HEK293T (cell line): ENCODE results near the gene CTNNA1.
"Not testable (repeated sequence)": the region's sequence is repeated elsewhere in the genome, so short reads cannot be mapped to it uniquely, and the experiment has no call there.

Experiments
- CTCF ChIA-PET: fragments of 350-600 bp; formaldehyde crosslinking; extraction: SDS; loops from one replicate; lab custom pipeline; 2021; ENCODE audit warnings: antibody characterized with exemption, inconsistent platforms; lab: Yijun Ruan, JAX
- POLR2A ChIA-PET: fragments of 350-600 bp; formaldehyde crosslinking; extraction: SDS; loops from one replicate; lab custom pipeline; 2020; ENCODE audit warnings: antibody characterized with exemption, inconsistent platforms; lab: Yijun Ruan, JAX
- DNase-seq: peaks from one replicate; pipeline ENCODE4 v3.0.0; 2012; ENCODE audit warnings: mixed read lengths; ENCODE audit errors: extremely low spot score
- ARNT ChIP-seq: fragments of 450-650 bp; IDR thresholded peaks from 2 replicates; pipeline ENCODE4 v1.6.1; 2017; ENCODE audit warnings: mild to moderate bottlenecking
- BHLHE40 ChIP-seq: fragments of 450-650 bp; IDR thresholded peaks from 2 replicates; pipeline ENCODE4 v1.6.1; 2016; ENCODE audit warnings: mild to moderate bottlenecking, moderate library complexity, borderline replicate concordance
- CTBP1 ChIP-seq: fragments of 450-650 bp; IDR thresholded peaks from 2 replicates; pipeline ENCODE4 v1.6.1; 2016; ENCODE audit warnings: borderline replicate concordance
- ELF4 ChIP-seq: fragments of 450-650 bp; IDR thresholded peaks from 2 replicates; pipeline ENCODE4 v1.6.1; 2017; ENCODE audit warnings: antibody characterized with exemption
- FOXA1 ChIP-seq: fragments of 450-650 bp; IDR thresholded peaks from 2 replicates; pipeline ENCODE4 v1.6.1; 2016; ENCODE audit warnings: mild to moderate bottlenecking
- FOXK2 ChIP-seq: fragments of 450-650 bp; IDR thresholded peaks from 2 replicates; pipeline ENCODE4 v1.6.1; 2016; ENCODE audit warnings: mild to moderate bottlenecking
- FOXM1 ChIP-seq: fragments of 450-650 bp; IDR thresholded peaks from 2 replicates; pipeline ENCODE4 v1.6.1; 2017; ENCODE audit warnings: mild to moderate bottlenecking, borderline replicate concordance
- HDGF ChIP-seq: fragments of 450-650 bp; IDR thresholded peaks from 2 replicates; pipeline ENCODE4 v1.6.1; 2017; ENCODE audit warnings: antibody characterized with exemption, borderline replicate concordance
- L3MBTL2 ChIP-seq: fragments of 450-650 bp; conservative IDR thresholded peaks from 2 replicates; pipeline ENCODE4 v1.6.1; 2016; ENCODE audit warnings: mild to moderate bottlenecking
- LEF1 ChIP-seq: fragments of 450-650 bp; IDR thresholded peaks from 2 replicates; pipeline ENCODE4 v1.6.1; 2017; ENCODE audit warnings: mild to moderate bottlenecking, borderline replicate concordance
- NFRKB ChIP-seq: fragments of 450-650 bp; IDR thresholded peaks from 2 replicates; pipeline ENCODE4 v1.6.1; 2016; ENCODE audit warnings: mild to moderate bottlenecking, moderate library complexity
- SP1 ChIP-seq: fragments of 450-650 bp; IDR thresholded peaks from 2 replicates; pipeline ENCODE4 v1.6.1; 2017
- SUZ12 ChIP-seq: fragments of 450-650 bp; IDR thresholded peaks from 2 replicates; pipeline ENCODE4 v1.6.1; 2016; ENCODE audit warnings: mild to moderate bottlenecking
- TARDBP ChIP-seq: fragments of 450-650 bp; IDR thresholded peaks from 2 replicates; pipeline ENCODE4 v1.6.1; 2016
- ZNF384 ChIP-seq: fragments of 450-650 bp; IDR thresholded peaks from 2 replicates; pipeline ENCODE4 v1.6.1; 2016
- TF ChIP-seq, protein P1 (sequence below): fragments of 450-650 bp; IDR thresholded peaks from 2 replicates; pipeline ENCODE4 v1.6.1; 2016

CTNNA1 gene

DNA sequence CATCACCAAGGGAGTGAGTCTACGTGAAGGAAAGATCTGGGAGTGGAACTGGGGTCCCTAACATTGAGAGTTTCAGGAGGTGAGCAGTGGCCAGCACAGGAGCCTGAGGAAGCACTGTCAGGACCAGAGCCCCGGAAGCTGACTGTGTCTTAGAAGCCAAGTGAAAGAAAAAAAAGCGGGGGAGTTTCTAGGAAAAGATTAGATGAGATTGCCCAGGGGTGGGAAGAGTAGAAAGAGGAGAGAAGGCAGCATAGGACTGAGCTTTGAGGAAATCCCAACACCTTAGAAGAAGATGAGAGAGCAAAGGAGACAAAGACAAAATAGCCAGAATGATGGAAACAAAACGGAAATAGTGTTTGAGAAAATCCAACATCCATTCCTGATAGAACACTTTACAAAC, 158.9 kb downstream of the CTNNA1 start:
- POLR2A ChIA-PET = no interaction called here
- CTCF ChIA-PET = interaction anchor here (0.5 kb wide), 1 partner anchor 160 kb away, joined by 3 read pairs; no protein-coding TSS in a partner anchor
- no peak for DNase-seq
- no peak for TF ChIP-seq SUZ12

DNA sequence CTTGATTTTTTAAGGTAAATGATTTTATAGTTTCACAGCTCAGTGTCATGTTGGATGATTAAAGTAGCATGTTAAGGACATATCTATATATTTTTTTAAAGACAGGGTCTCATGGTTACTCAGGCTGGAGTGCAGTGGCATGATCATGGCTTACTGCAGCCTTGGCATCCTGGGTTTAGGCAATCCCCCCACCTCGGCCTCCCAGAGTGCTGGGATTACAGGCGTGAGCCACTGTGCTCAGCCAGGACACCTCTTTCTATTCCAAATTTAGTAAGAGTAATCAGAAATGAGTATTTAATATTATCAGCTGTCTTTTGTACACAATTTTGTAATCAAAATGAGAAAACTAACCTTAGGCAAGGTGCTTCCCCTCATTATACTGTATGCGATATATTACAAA, 160.5 kb downstream of the CTNNA1 start:
- TF ChIP-seq ZNF384 = no peak
- no peak for TF ChIP-seq FOXK2
- no peak for TF ChIP-seq L3MBTL2
- TF ChIP-seq NFRKB = no peak
- no peak for TF ChIP-seq SUZ12
- TF ChIP-seq TARDBP = no peak
- no peak for TF ChIP-seq CTBP1
- TF ChIP-seq SP1 = no peak
- TF ChIP-seq FOXM1 = no peak
- no peak for TF ChIP-seq ARNT
- TF ChIP-seq FOXA1 = no peak
- no peak for TF ChIP-seq HDGF
- TF ChIP-seq BHLHE40 = no peak
- no peak for TF ChIP-seq ELF4
- TF ChIP-seq LEF1 = no peak
- TF ChIP-seq, protein P1, sequence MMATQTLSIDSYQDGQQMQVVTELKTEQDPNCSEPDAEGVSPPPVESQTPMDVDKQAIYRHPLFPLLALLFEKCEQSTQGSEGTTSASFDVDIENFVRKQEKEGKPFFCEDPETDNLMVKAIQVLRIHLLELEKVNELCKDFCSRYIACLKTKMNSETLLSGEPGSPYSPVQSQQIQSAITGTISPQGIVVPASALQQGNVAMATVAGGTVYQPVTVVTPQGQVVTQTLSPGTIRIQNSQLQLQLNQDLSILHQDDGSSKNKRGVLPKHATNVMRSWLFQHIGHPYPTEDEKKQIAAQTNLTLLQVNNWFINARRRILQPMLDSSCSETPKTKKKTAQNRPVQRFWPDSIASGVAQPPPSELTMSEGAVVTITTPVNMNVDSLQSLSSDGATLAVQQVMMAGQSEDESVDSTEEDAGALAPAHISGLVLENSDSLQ = no peak
- ChIA-PET POLR2A (no interaction called here), CTCF (no interaction called here)
- DNase-seq = no peak

DNA sequence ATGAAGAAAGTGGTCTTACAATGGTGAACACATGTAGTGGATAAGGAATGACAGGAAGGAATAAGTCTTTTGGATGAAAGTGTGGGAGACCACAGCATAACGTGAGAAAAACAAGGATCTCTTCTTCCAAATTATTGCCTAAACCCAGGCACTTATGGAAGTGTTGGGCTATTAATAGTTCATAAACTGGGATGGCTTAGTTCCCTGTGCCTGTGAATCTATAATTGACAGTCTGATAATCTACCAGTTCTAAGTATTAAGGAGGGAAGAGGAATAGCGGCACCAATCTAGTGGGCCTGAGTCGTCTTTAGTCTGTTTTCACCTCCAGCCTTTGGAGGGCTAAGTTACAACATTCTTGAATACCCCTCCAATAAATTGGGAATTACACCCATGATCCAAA, 161.1 kb downstream of the CTNNA1 start:
- ChIA-PET CTCF (no interaction called here), POLR2A (no interaction called here)
- no peak for DNase-seq
- no peak for TF ChIP-seq ARNT

DNA sequence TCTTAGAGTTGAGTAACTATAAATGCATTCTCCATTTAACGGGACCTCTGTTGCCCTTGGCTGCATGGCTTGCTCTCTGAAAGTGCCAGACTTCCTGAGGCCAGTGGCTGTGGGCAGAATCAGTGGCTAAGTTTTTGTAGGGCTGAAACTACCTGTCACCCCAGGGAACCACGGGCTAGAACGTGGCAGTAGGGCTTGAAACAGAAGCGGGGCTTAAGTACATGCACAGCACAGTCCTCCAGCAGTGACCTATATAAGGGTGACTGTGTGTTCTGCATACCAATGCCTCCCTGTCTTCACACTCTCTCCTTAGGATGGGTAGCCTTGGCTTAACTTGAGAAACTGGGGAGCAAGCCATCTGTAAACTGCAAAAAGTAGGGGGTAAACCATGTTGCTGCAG, 165.5 kb downstream of the CTNNA1 start:
- TF ChIP-seq SP1 (no peak), ARNT (no peak), FOXA1 (no peak), HDGF (no peak), TARDBP (no peak), ZNF384 (no peak), FOXM1 (no peak), CTBP1 (no peak), LEF1 (no peak), BHLHE40 (no peak), SUZ12 (no peak), FOXK2 (no peak)
- TF ChIP-seq, protein P1 = no peak
- POLR2A ChIA-PET = no interaction called here
- CTCF ChIA-PET = no interaction called here
- DNase-seq = no peak

DNA sequence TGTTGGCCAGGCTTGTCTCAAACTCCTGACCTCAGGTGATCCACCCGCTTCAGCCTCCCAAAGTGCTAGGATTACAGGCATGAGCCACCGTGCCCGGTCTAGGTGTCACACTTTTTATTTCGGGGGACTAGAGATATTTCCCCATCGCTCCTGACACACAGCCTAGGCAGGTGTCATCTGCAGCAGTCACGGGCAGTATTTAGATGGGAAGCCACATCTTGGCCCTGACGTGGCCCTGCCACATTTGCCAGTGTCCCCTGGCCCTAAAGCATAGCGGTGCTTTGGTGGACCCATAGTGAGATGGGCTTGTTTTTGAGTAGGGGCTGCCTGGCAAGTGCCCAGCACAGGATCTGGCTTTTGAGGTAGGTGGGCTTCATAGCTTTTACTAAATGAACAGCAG, 167.0 kb downstream of the CTNNA1 start:
- DNase-seq = no peak
- TF ChIP-seq CTBP1 (no peak), L3MBTL2 (no peak), NFRKB (no peak), LEF1 (no peak), HDGF (no peak), FOXM1 (no peak), ARNT (no peak), FOXK2 (no peak), ZNF384 (no peak)
- ChIA-PET POLR2A (no interaction called here), CTCF (no interaction called here)

DNA sequence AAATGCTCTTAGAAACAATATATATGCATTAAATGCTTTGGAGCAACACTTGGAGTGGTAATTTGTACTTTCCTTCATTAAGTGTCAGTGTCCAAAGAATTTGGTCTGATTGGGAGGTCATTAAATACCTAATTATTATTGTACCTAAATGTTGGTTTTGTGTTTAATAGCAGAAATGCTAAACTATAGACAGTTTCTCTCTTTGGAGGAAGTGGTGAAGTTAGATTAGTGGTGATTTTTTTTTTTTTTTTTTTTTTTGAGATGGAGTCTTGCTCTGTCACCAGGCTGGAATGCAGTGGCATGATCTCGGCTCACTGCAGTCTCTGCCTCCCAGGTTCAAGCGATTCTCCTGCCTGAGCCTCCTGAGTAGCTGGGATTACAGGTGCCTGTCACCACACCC, 168.1 kb downstream of the CTNNA1 start:
- DNase-seq, CTCF ChIA-PET, POLR2A ChIA-PET: not testable (repeated sequence)

DNA sequence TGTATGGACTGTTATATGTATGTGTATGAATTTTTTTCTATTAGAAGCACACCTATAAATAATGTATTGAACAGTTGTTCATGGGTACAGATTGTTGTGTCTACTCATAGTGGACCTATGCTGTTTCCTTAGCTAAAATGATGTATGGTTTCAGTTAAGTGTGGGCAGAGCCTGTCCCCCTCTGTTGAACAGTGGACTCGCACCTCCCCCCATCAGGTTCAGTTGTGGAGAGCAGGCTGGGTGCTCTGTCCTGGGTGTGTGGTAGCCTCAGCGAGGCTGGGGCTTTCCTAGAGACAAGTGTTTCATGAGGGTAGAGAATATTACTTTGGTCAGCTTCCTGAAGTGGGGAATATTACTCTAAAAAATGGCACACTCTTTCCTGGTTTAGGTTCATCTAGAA, 169.3 kb downstream of the CTNNA1 start:
- ChIA-PET POLR2A (no interaction called here), CTCF (no interaction called here)
- TF ChIP-seq ELF4 (no peak), BHLHE40 (no peak), LEF1 (no peak), TARDBP (no peak), SUZ12 (no peak)
- no peak for DNase-seq

DNA sequence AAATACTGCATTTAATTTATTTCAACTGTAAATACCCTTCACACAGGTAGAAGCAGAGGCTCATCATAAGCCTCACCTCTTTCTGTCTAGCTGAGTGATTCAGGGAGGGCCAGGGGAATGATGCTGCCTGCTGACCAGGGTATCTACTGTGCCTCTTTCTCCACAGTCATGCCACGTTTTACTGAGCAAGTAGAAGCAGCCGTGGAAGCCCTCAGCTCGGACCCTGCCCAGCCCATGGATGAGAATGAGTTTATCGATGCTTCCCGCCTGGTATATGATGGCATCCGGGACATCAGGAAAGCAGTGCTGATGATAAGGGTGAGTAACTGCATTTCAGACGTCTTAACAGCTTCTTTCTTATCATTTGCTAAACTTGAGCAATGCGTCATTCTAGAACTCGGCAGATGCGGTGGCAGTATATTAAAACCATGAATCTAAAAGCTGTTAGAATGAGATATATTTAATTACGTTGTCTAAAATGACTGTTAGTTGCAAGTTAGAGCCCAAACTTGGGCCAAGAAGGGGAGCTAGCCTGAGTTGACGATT, 171.9 kb downstream of the CTNNA1 start:
- TF ChIP-seq TARDBP (no peak), BHLHE40 (no peak), NFRKB (no peak), CTBP1 (no peak), FOXK2 (no peak), ARNT (no peak), ZNF384 (no peak), SP1 (no peak)
- TF ChIP-seq, protein P1 = no peak
- POLR2A ChIA-PET = no interaction called here
- no peak for DNase-seq
- CTCF ChIA-PET = no interaction called here
